ENCODE measurements around the gene PEAR1. TPM values are rescaled to one million over a fixed set of nuclear protein-coding genes. Genes with fewer than 3 reads are reported as not detected.

The PEAR1 gene
- total RNA-seq, 1 experiment from 2014 or later = 0.88 TPM

Other genes with a start within 250 kb of the PEAR1 start
- 0.03 TPM in 2 replicates for gene NES, start 216.3 kb upstream of the PEAR1 start, total RNA-seq (2014; rRNA removed; shearing (Covaris generic); ENCODE audit: low replicate concordance)
- not detected in 2 replicates for gene CRABP2, start 188.1 kb upstream of the PEAR1 start, total RNA-seq (2014; rRNA removed; shearing (Covaris generic); ENCODE audit: low replicate concordance)
- 34.4 and 34.6 TPM in 2 replicates for gene METTL25B, start 165.2 kb upstream of the PEAR1 start, total RNA-seq (2014; rRNA removed; shearing (Covaris generic); ENCODE audit: low replicate concordance)
- 9.6 and 19.6 TPM in 2 replicates for gene ISG20L2, start 165.0 kb upstream of the PEAR1 start, total RNA-seq (2014; rRNA removed; shearing (Covaris generic); ENCODE audit: low replicate concordance)
- 181 and 194 TPM in 2 replicates for gene MRPL24, start 152.6 kb upstream of the PEAR1 start, total RNA-seq (2014; rRNA removed; shearing (Covaris generic); ENCODE audit: low replicate concordance)
- gene HDGF, start 142.0 kb upstream of the PEAR1 start, total RNA-seq (2014; rRNA removed; shearing (Covaris generic); ENCODE audit: low replicate concordance) = 463 and 550 TPM in 2 replicates
- gene PRCC, start 126.2 kb upstream of the PEAR1 start, total RNA-seq (2014; rRNA removed; shearing (Covaris generic); ENCODE audit: low replicate concordance) = 29.4 and 50.9 TPM in 2 replicates
- not detected in 2 replicates for gene SH2D2A, start 76.9 kb upstream of the PEAR1 start, total RNA-seq (2014; rRNA removed; shearing (Covaris generic); ENCODE audit: low replicate concordance)
- gene INSRR, start 34.6 kb upstream of the PEAR1 start, total RNA-seq (2014; rRNA removed; shearing (Covaris generic); ENCODE audit: low replicate concordance) = 0.03 TPM in 1 of 2 replicates, not detected in the other
- not detected in 2 replicates for gene NTRK1, start 32.9 kb upstream of the PEAR1 start, total RNA-seq (2014; rRNA removed; shearing (Covaris generic); ENCODE audit: low replicate concordance)
- gene LRRC71, start 26.9 kb downstream of the PEAR1 start, total RNA-seq (2014; rRNA removed; shearing (Covaris generic); ENCODE audit: low replicate concordance) = 0.14 TPM in 1 of 2 replicates, not detected in the other
- 23.8 and 28.4 TPM in 2 replicates for gene ARHGEF11, start 152.0 kb downstream of the PEAR1 start, total RNA-seq (2014; rRNA removed; shearing (Covaris generic); ENCODE audit: low replicate concordance)
- gene ETV3L, start 206.1 kb downstream of the PEAR1 start, total RNA-seq (2014; rRNA removed; shearing (Covaris generic); ENCODE audit: low replicate concordance) = not detected in 2 replicates
- 5.2 and 7.3 TPM in 2 replicates for gene ETV3, start 244.7 kb downstream of the PEAR1 start, total RNA-seq (2014; rRNA removed; shearing (Covaris generic); ENCODE audit: low replicate concordance)